Breast epithelium (tissue), 4 donors: ENCODE data around the gene CENPE. TPM values are rescaled to one million over a fixed set of nuclear protein-coding genes. Genes with fewer than 3 reads are reported as not detected.

ENCODE experiments used
- DNase-seq, 2 donors: peaks; one replicate each; pipeline ENCODE4 v3.0.0-alpha.2; 2019; ENCODE audit warnings: low spot score in 2 of 2
- H3K27ac ChIP-seq, 2 donors: fragments of 200-600 bp; sonication (generic) in 1 of 2; one replicate each; pipeline ENCODE4 v1.5.1; 2016 to 2019; ENCODE audit warnings: mild to moderate bottlenecking in 1 of 2
- H3K27me3 ChIP-seq, 2 donors: fragments of 200-600 bp; sonication (generic) in 1 of 2; one replicate each; pipeline versions ENCODE4 v1.5.1 to v1.6.0; 2017 to 2019; ENCODE audit warnings: control low read depth in 1 of 2, mild to moderate bottlenecking in 1 of 2
- H3K36me3 ChIP-seq: fragments of 200-600 bp; one replicate; pipeline ENCODE4 v1.5.1; 2019
- H3K4me1 ChIP-seq, 2 donors: fragments of 200-600 bp; sonication (generic); one replicate each; pipeline ENCODE4 v1.5.1; 2016 to 2019; ENCODE audit warnings: control low read depth in 1 of 2
- H3K4me3 ChIP-seq, 3 donors: fragments of 200-600 bp; sonication (generic); 1 replicate in 2 of 3; 2 replicates in 1 of 3; pipeline ENCODE4 v1.5.1; 2016 to 2019; ENCODE audit warnings: mild to moderate bottlenecking in 3 of 3, moderate library complexity in 2 of 3
- H3K9me3 ChIP-seq, 2 donors: fragments of 200-600 bp; sonication (generic) in 1 of 2; one replicate each; pipeline ENCODE4 v1.5.1; 2016 to 2019; ENCODE audit warnings: control low read depth in 1 of 2
- CTCF ChIP-seq, 3 donors: fragments of 450-650 bp; IDR thresholded peaks; one replicate each; pipeline ENCODE4 v1.5.1; 2016 to 2017; ENCODE audit warnings: antibody characterized with exemption in 3 of 3, mild to moderate bottlenecking in 3 of 3, moderate library complexity in 3 of 3
- POLR2A ChIP-seq: fragments of 450-650 bp; IDR thresholded peaks from one replicate; pipeline ENCODE4 v1.6.1; 2016; ENCODE audit warnings: antibody characterized with exemption, mild to moderate bottlenecking, moderate library complexity
- POLR2AphosphoS5 ChIP-seq, 3 donors: sonication (generic); formaldehyde crosslinking; IDR thresholded peaks; one replicate each; pipeline ENCODE4 v1.6.1; 2017; ENCODE audit warnings: antibody characterized with exemption in 3 of 3
- intact Hi-C: fragments of 100-400 bp; cut with DNase I; formaldehyde crosslinking; loops from one replicate; pipeline ENCODE4 v1.15.1; 2023; ENCODE audit warnings: low total_unique reads
- total RNA-seq, 3 donors: library from RNA; depleted of rRNA; stranded (reverse); fragments of >200 nt; gene quantifications; one replicate each; pipeline ENCODE4 v1.1.0, GENCODE V29; 2016

Gene CENPE
- total RNA-seq, 3 donors from 2014 or later: 0.33 to 2.6 (median 1.3) TPM

- no peaks in the 10 kb centered on the region for H3K4me1 ChIP-seq
- H3K27me3 ChIP-seq: no peaks in the 10 kb centered on the region
- intact Hi-C loops: no loop called here
- H3K4me3 ChIP-seq: no peak overlapping the region
- no peaks in the 10 kb centered on the region for H3K36me3 ChIP-seq
- H3K9me3 ChIP-seq: no peaks in the 10 kb centered on the region
- no peak for TF ChIP-seq POLR2A
- TF ChIP-seq POLR2AphosphoS5 (IDR thresholded peaks at IDR 0.05): no peak
- no peak for TF ChIP-seq CTCF (IDR thresholded peaks at IDR 0.05)
- no peak overlapping the region for H3K27ac ChIP-seq
- no peak for DNase-seq
Observed at GRCh38 chr4:103152381-103152780, 45.8 kb downstream of the CENPE start.

- no peaks in the 10 kb centered on the region for H3K4me1 ChIP-seq
- no peak for DNase-seq
- intact Hi-C loops: no loop called here
- TF ChIP-seq POLR2AphosphoS5 (IDR thresholded peaks at IDR 0.05): no peak
- TF ChIP-seq POLR2A: no peak
- no peak for TF ChIP-seq CTCF (IDR thresholded peaks at IDR 0.05)
- no peaks in the 10 kb centered on the region for H3K36me3 ChIP-seq
- H3K9me3 ChIP-seq: no peaks in the 10 kb centered on the region
- no peak overlapping the region for H3K27ac ChIP-seq
- H3K27me3 ChIP-seq: no peaks in the 10 kb centered on the region
- H3K4me3 ChIP-seq: no peak overlapping the region
Observed at GRCh38 chr4:103150677-103151076, 47.5 kb downstream of the CENPE start.

- intact Hi-C loops: no loop called here
- TF ChIP-seq CTCF (IDR thresholded peaks at IDR 0.05): no peak
- no peak for TF ChIP-seq POLR2A
- TF ChIP-seq POLR2AphosphoS5 (IDR thresholded peaks at IDR 0.05): no peak
Observed at GRCh38 chr4:103144926-103145325, 53.2 kb downstream of the CENPE start.

GRCh38 chr4:103137446-103137827 lies 60.7 kb downstream of the CENPE start:
- Histone ChIP-seq H3K36me3 (no peaks in the 10 kb centered on the region), H3K27me3 (no peaks in the 10 kb centered on the region), H3K27ac (no peak overlapping the region), H3K9me3 (no peaks in the 10 kb centered on the region), H3K4me3 (no peak overlapping the region), H3K4me1 (no peaks in the 10 kb centered on the region)
- TF ChIP-seq POLR2A: no peak
- TF ChIP-seq CTCF (IDR thresholded peaks at IDR 0.05): no peak
- no peak for TF ChIP-seq POLR2AphosphoS5 (IDR thresholded peaks at IDR 0.05)
- intact Hi-C loops: no loop called here
- DNase-seq: no peak

More at GRCh38 chr4:103144926-103145325, 53.2 kb downstream of the CENPE start:
- Histone ChIP-seq H3K27ac (no peak overlapping the region), H3K9me3 (no peaks in the 10 kb centered on the region), H3K36me3 (no peaks in the 10 kb centered on the region), H3K4me1 (no peaks in the 10 kb centered on the region), H3K4me3 (no peak overlapping the region), H3K27me3 (no peaks in the 10 kb centered on the region)
- DNase-seq: no peak

GRCh38 chr4:103136671-103137445 lies 61.3 kb downstream of the CENPE start:
- Histone ChIP-seq H3K27ac (no peak overlapping the region), H3K4me3 (no peak overlapping the region), H3K27me3 (no peaks in the 10 kb centered on the region), H3K4me1 (no peaks in the 10 kb centered on the region), H3K36me3 (no peaks in the 10 kb centered on the region), H3K9me3 (no peaks in the 10 kb centered on the region)
- DNase-seq: no peak
- intact Hi-C loops: no loop called here
- TF ChIP-seq POLR2AphosphoS5 (IDR thresholded peaks at IDR 0.05) (no peak), POLR2A (no peak), CTCF (IDR thresholded peaks at IDR 0.05) (no peak)
